ENCODE results near the gene TXNDC12. TPM values are rescaled to one million over a fixed set of nuclear protein-coding genes. Genes with fewer than 3 reads are reported as not detected.
A peak's percentile ranks its signal among the peaks of the same experiment; 100 is the strongest.
"Not testable (repeated sequence)": the region's sequence is repeated elsewhere in the genome, so short reads cannot be mapped to it uniquely, and the experiment has no call there.

The TXNDC12 gene
- total RNA-seq: 30.5 and 34.5 TPM in 2 replicates
- polyA plus RNA-seq (2012): 28.2 TPM

DNA sequence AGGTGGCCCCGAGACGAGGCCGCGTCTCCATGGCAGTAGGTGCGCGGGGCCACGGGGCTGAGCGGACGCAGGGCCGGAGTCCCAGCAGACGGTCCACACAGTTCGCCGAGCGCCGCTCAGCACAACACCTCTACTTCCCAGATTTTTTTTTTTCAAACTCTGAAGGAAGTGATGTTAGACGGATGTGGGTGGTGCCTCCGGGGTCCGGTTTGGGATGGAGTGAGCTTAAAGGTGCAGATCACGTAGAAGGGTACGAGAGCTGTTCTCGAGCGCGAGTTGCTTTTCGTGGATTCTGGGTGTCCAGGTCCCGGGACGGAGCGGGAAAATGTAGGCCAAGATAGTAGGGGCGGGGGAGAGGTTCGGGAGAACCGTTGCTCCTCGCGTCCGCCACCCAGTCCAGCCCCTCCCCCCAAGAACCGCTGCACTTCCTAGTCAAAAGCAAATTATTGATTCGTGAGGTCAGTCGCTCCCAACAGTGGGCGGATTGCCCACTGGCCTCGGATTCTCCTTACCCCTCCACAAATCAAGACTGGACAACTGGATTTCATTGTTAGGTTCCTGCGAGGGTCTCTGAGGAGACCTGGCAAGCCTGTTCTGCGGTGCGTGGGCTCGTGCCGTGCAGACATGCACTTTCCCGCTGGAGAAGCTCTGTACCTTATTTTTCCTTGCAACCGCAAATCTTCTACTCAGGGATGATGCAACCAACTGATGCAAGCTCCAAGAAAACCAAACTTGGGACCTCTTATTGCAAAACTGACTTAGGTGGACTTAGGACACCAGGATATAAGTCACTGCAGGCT, at the start of gene TXNDC12:
TXNDC12 (minus strand) TSS at position 126 of the 800 bp plus-strand sequence; CDS start at position 31, 95 bp downstream.
- DNase-seq (ENCODE audit: low read depth): peak; percentile 87

DNA sequence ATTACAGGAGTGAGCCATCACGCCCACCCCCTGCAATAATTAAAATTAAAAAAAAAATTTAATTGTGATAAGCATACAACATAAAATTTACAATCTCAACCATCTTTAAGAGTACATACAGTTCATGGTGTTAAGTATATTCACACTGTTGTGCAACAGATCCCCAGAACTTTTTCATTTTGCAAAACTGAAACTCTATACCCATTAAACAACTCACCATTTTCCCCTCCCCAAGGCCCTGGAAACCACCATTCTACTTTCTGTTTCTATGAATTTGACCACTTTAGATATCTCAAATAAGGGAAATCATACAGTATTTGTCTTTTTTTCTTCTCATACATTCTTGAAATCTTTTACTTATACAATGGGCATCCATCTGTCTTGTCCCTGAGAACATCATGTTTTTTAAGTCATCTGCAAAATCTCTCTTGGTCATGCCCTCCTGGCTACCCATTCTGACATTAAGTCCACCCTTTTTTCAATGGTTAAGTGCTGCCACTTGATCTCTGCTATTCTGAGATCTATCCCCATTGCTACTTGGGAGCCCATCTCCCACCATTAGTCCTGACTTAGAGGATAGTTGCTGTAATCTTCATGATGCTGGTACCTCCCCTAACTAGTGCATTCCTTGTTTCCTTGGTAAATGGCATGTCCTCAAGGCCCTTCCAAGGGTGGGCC, 47.5 kb upstream of the TXNDC12 start:
- no peak for DNase-seq (ENCODE audit: low read depth)

DNA sequence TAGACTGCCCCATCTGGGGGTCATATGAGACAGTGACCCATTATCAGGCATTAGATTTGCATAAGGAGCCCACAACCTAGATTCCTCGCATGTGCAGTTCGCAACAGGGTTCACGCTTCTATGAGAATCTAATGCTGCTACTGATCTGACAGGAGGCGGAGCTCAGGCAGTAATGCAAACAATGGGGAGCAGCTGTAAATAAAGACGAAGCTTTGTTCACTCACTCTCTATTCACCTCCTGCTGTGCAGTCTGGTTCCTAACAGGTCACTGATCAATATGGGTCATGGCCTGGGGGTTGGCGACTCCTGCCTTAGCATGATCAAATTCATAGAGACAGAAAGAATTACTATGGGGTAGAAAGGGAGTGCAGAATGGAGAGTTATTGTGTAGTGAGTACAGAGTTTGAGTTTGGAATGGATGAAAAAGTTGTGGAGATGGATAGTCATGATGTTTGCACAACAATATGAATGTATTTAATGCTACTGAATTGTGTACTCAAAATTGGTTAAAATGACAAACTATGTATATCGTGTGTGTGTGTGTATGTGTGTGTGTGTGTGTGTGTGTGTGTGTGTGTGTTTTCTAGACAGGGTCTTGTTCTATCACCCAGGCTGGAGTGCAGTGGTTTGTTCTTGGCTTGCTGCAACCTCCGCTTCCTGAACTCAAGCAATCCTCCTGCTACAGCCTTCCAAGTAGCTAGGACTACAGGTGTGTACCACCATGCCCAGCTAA, 43.3 kb upstream of the TXNDC12 start:
- no peak for DNase-seq (ENCODE audit: low read depth)

DNA sequence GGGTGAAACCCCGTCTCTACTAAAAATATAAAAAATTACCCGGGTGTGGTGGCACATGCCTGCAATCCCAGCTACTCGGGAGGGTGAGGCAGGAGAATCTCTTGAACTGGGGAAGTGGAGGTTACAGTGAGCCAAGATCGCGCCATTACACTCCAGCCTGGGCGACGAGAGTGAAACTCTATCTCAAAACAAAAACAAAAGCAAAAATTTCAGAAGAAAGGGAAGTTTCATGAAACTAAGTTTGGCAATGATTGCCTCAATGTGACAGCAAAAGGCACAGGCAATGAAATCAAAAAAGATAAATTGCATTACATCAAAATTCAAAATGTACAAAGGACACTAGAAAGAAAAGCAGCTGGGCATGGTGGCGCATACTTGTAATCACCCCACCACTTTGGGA, 41.2 kb upstream of the TXNDC12 start:
- DNase-seq (ENCODE audit: low read depth): no peak

- DNase-seq (ENCODE audit: low read depth): not testable (repeated sequence)
These were observed 39.3 kb upstream of the TXNDC12 start for GRCh38 chr1:52094300-52094699.

DNA sequence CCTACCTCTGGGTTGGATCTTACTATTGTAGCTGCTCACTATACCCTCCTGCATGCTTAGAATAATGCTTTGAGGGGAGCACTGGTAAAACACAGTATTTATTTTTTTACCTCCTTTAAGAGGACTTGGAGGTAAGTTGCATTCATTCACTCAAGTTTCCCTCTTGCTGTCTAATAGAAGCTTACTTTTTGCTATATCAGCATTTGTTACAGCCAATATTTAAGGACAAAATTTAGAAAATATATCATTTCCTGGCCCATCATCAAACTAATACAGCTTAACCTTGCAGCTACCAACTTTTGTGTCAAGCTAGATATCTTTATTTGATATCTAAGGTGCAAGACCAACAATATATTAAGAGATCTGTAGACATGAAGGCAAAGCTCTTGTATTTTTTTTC, 32.9 kb upstream of the TXNDC12 start:
- not testable (repeated sequence) for DNase-seq (ENCODE audit: low read depth)

- DNase-seq (ENCODE audit: low read depth): no peak
These were observed 25.0 kb upstream of the TXNDC12 start for GRCh38 chr1:52080014-52080415.

DNA sequence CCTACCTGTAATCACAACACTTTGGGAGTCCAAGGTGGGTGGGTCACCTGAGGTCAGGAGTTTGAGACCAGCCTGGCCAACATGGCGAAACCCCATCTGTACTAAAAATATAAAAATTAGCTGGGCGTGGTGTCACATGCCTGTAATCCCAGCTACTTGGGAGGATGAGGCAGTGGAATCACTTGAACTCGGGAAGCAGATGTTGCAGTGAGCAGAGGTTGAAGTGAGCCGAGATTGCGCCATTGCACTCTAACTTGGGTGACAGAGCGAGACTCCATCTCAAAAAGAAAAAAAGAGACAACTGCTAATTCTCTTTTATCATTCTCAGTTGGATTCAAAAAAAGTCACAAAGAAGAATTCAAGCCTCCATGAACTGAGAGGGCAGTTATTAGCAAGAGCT, 22.3 kb upstream of the TXNDC12 start:
- not testable (repeated sequence) for DNase-seq (ENCODE audit: low read depth)

DNA sequence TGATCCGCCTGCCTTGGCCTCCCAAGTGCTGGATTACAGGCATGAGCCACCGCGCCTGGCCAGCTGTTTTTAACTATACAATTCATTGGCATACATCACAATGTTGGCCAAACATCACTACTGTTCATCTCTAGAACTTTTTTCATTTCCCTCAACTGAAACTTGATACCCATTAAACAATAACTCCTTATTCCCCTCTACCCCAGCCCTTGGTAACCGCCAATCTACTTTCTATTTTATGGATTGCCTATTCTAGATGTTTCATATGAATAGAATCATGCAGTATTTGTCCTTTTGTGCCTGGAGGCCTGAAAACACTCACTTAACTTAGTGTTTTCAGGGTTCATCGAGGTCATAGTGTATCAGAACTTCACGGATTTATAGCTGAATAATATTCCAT, 17.3 kb upstream of the TXNDC12 start:
- no peak for DNase-seq (ENCODE audit: low read depth)

DNA sequence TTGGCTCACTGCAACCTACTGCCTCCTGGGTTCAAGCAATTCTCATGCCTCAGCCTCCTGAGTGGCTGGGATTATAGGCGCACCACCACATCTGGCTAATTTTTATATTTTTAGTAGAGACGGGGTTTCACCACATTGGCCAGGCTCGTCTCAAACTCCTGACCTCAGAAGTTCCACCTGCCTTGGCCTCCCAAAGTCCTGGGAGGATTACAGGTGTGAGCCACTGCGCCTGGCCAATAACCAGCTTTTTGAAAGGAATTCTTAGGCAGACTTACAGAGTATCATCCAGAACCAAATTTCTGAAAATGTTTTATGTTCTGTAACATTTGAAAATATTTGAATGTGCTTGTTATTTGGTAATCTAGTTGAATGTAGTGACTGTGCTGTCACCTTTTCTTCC, 15.7 kb upstream of the TXNDC12 start:
- DNase-seq (ENCODE audit: low read depth): no peak

GRCh38 chr1:52063192-52063591, 8.2 kb upstream of the TXNDC12 start:
- no peak for DNase-seq (ENCODE audit: low read depth)

- no peak for DNase-seq (ENCODE audit: low read depth)
These were observed 5.8 kb upstream of the TXNDC12 start for GRCh38 chr1:52060822-52061221.

- no peak for DNase-seq (ENCODE audit: low read depth)
These were observed 4.9 kb upstream of the TXNDC12 start for GRCh38 chr1:52059888-52060287.

DNA sequence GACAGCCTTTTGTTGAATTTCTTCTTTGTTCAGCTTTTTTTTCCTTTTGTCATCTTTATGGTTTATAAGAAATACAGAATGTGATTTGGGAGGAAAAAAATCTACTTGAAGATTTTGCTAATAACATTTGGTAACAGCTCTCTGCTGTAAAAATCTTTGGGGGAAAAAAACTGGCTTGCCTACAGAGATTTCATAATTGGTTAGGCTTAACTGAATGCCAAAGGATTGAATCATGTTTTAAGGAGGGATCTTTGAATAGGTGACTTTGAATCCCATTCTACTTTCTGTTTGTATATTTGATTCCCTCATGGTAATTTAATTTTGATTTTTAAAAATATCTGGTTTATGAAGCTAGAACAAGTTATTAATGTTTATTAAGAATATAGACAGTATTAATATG, 4.3 kb upstream of the TXNDC12 start:
- peak; percentile 23 for DNase-seq (ENCODE audit: low read depth)

- no peak for DNase-seq (ENCODE audit: low read depth)
These were observed 3.0 kb upstream of the TXNDC12 start for GRCh38 chr1:52057876-52058415.

- DNase-seq (ENCODE audit: low read depth): no peak
These were observed 2.3 kb upstream of the TXNDC12 start for GRCh38 chr1:52057255-52057654.

DNA sequence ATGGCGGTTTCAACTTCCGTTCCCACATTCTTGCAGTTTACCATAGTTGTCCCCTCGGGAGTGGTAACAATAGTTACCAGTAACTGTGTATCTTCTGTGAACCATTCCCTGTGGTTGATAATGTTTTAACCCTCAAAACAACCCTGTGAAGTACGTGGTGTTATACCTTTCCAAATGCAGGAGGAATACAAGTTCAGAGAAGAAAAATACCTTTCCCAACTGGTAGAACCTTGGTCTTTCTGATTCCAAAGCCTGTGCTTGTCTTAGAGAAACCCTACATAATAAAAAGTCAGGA, 1.9 kb upstream of the TXNDC12 start:
- peak; percentile 67 for DNase-seq (ENCODE audit: low read depth)

- peak; percentile 96 for DNase-seq (ENCODE audit: low read depth)
These were observed 1.4 kb upstream of the TXNDC12 start, which contains the start of gene BTF3L4 for GRCh38 chr1:52056163-52056936. BTF3L4 (plus strand) TSS chr1:52056295; CDS start chr1:52059848, 3,553 bp downstream.

- DNase-seq (ENCODE audit: low read depth): no peak
These were observed 823 bp upstream of the TXNDC12 start for GRCh38 chr1:52055866-52056162.

DNA sequence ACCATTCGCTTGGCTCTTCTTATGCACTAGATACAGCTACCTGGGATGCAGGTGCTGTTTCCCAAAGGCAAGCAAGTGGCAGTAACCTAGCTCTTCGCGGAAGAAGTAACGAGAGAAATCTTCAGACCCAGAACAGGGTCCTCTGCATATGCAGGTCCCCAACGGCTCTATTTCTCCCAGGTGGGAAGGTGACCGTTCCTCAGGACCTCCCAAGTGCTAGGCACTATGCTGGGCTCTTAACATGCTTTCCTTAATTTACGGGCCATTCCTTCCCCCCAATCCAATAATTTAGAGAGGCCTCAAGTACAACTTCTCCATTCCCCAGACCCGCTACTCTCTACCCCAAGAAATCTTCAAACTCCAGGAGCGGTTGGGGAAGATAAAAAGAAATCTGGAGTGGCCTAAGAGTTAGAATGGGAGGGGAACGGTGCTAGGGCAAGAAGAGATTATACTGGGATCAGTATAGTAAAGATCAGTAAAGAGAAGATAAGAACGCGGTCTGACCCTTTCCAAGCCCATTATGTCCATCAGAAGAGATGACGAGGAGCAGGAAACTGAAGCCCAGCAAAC, 410 bp downstream of the TXNDC12 start:
- DNase-seq (ENCODE audit: low read depth): no peak

DNA sequence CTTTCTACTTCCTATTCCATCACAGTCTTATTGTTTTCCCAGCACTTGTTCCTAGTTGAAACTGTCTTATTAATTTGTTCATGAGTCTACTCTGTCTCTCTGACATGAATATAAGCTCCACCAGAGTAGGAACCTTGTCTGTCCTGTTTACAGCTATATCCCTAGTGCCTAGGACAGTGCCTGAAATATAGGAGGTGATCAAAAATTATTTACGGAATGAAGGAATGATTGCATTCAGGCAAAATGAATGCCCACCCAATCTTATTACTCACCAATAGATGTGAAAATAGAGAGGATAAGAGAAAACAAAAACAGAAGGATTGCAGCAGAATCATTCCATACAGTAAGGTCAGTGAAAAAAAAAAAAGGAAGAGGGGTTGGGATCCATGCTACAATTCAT, 1.1 kb downstream of the TXNDC12 start:
- DNase-seq (ENCODE audit: low read depth): no peak
